K562 (cell line): Measurements from ENCODE around the gene AAK1. TPM values are rescaled to one million over a fixed set of nuclear protein-coding genes. Genes with fewer than 3 reads are reported as not detected.

Source experiments
- ATAC-seq: fragments of 200-7000 bp; cut with Tn5 transposase; 3 replicates; pipeline ENCODE4 v1.9.1; 2020; ENCODE audit warnings: moderate library complexity
- BruUV-seq: library from RNA; stranded (reverse); fragments of 400-500 nt; replicated peaks from 2 replicates; lab custom pipeline; 2021; lab: Mats Ljungman, UMichigan
- CTCF ChIA-PET: fragments of 300-600 bp; formaldehyde crosslinking; extraction: SDS; loops from one replicate; lab custom pipeline; 2021; ENCODE audit warnings: low intra/inter-chr PET ratio; lab: Yijun Ruan, JAX
- POLR2A ChIA-PET: fragments of 300-600, 350-650 bp; sonication (Branson Sonifier 250); formaldehyde crosslinking; extraction: SDS; loops from one replicate; lab custom pipeline; 2021; ENCODE audit warnings: antibody characterized with exemption, inconsistent platforms; lab: Yijun Ruan, JAX
- DNase-seq, 4 experiments: peaks; one replicate each; pipeline versions ENCODE4 v3.0.0 to v3.0.0-alpha.2; 2011 to 2018; ENCODE audit warnings: low spot score in 3 of 4, mixed read lengths in 3 of 4; ENCODE audit errors: extremely low read depth in 1 of 4
- FAIRE-seq: peaks from 2 replicates; lab custom pipeline; 2011; peaks lifted over from hg19 to GRCh38; lab: Jason Lieb, UNC
- H2AFZ ChIP-seq: 2 replicates; pipeline ENCODE4 v1.6.0; 2011; ENCODE audit warnings: low read depth, low read length, control low read depth, inconsistent platforms
- H3K27ac ChIP-seq: fragments of 200-600 bp; 3 replicates; pipeline ENCODE4 v1.8.0; 2011; ENCODE audit warnings: low read depth, mild to moderate bottlenecking, control low read depth, inconsistent platforms, low read length, moderate library complexity, mixed read lengths; ENCODE audit errors: extremely low read depth
- H3K27me3 ChIP-seq, 2 experiments: fragments of 300-600 bp in 1 of 2; 2 replicates in 1 of 2; 3 replicates in 1 of 2; pipeline versions ENCODE4 v1.6.0 to v1.8.0; 2011; ENCODE audit warnings: inconsistent platforms in 2 of 2, low read length in 2 of 2, mild to moderate bottlenecking in 1 of 2, mixed read lengths in 1 of 2, moderate library complexity in 1 of 2; ENCODE audit not compliant: control insufficient read depth in 2 of 2, insufficient read depth in 2 of 2
- H3K36me3 ChIP-seq: fragments of 300-600 bp; 3 replicates; pipeline ENCODE4 v1.8.0; 2011; ENCODE audit warnings: mild to moderate bottlenecking, low read length, inconsistent platforms; ENCODE audit not compliant: control insufficient read depth, insufficient read depth
- H3K4me1 ChIP-seq, 2 experiments: fragments of 200-600 bp in 1 of 2; replicated peaks in 1 of 2; 2 replicates in 1 of 2; 3 replicates in 1 of 2; pipeline versions ENCODE4 v1.5.1 to v1.8.0; 2011; ENCODE audit warnings: inconsistent platforms in 2 of 2, low read length in 2 of 2, mild to moderate bottlenecking in 1 of 2, mixed read lengths in 1 of 2, moderate library complexity in 1 of 2; ENCODE audit not compliant: control insufficient read depth in 2 of 2, insufficient read depth in 2 of 2
- H3K4me2 ChIP-seq: 2 replicates; pipeline ENCODE4 v1.6.1; 2011; ENCODE audit warnings: low read length, control low read depth, inconsistent platforms, mixed read lengths; ENCODE audit not compliant: insufficient read depth
- H3K4me3 ChIP-seq: fragments of 200-600 bp; sonication (generic), shearing (Covaris generic); 2 replicates; pipeline ENCODE4 v1.5.1; 2016; ENCODE audit warnings: control low read depth, inconsistent platforms
- H3K79me2 ChIP-seq: fragments of 200-600 bp; 3 replicates; pipeline ENCODE4 v1.8.0; 2011; ENCODE audit warnings: low read length, inconsistent platforms; ENCODE audit not compliant: control insufficient read depth, insufficient read depth
- H3K9ac ChIP-seq, 2 experiments: 2 replicates each; pipeline versions ENCODE4 v1.6.0 to v1.6.1; 2011; ENCODE audit warnings: low read depth in 2 of 2, low read length in 2 of 2, control low read depth in 1 of 2, inconsistent platforms in 1 of 2, mild to moderate bottlenecking in 1 of 2, mixed read lengths in 1 of 2; ENCODE audit not compliant: insufficient read depth in 1 of 2
- H3K9me1 ChIP-seq: one replicate; pipeline ENCODE4 v1.6.0; 2011; ENCODE audit warnings: inconsistent platforms, mild to moderate bottlenecking, low read length, moderate library complexity; ENCODE audit not compliant: control insufficient read depth, insufficient read depth
- H3K9me3 ChIP-seq: replicated peaks from 2 replicates; pipeline ENCODE4 v1.5.1; 2011; ENCODE audit warnings: low read depth, low read length, inconsistent platforms; ENCODE audit not compliant: control insufficient read depth, insufficient read depth
- H4K20me1 ChIP-seq: replicated peaks from 2 replicates; pipeline ENCODE4 v1.6.1; 2011; ENCODE audit warnings: low read length, inconsistent platforms, mixed read lengths; ENCODE audit not compliant: control insufficient read depth, insufficient read depth
- MLLT1 ChIP-seq, 2 experiments: fragments of 450-650 bp; IDR thresholded peaks; 2 replicates each; pipeline ENCODE4 v1.6.1; 2016
- MTA3 ChIP-seq: fragments of 450-650 bp; formaldehyde crosslinking; IDR thresholded peaks from 2 replicates; pipeline ENCODE4 v1.6.1; 2017; ENCODE audit warnings: mild to moderate bottlenecking, borderline replicate concordance
- ZNF212 ChIP-seq: fragments of 450-650 bp; formaldehyde crosslinking; IDR thresholded peaks from 2 replicates; pipeline ENCODE4 v1.4.0; 2020; ENCODE audit warnings: mild to moderate bottlenecking
- ZNF436 ChIP-seq: fragments of 250-450, 450-650 bp; sonication (Bioruptor Pico); formaldehyde crosslinking; IDR thresholded peaks from 2 replicates; pipeline ENCODE4 v1.7.0; 2020; ENCODE audit warnings: mild to moderate bottlenecking
- ZNF561 ChIP-seq: fragments of 450-650 bp; formaldehyde crosslinking; conservative IDR thresholded peaks from 2 replicates; pipeline ENCODE4 v1.4.0; 2020; ENCODE audit warnings: mild to moderate bottlenecking, moderate library complexity
- WGBS: fragments of 100-300 bp; shearing (Covaris generic); methylation state at CpG from one replicate; pipeline ENCODE4 v1.1.6; 2016; ENCODE audit warnings: low coverage, mixed read lengths; ENCODE audit not compliant: insufficient coverage; ENCODE audit errors: missing lambda C conversion rate; 5-methylcytosine and 5-hydroxymethylcytosine counted together
- in situ Hi-C: fragments of 300-500 bp; cut with MboI; formaldehyde crosslinking; loops from 4 replicates; pipeline ENCODE4 v1.15.0; 2018; ENCODE audit warnings: inconsistent platforms, mixed read lengths
- intact Hi-C: fragments of 100-400 bp; cut with micrococcal nuclease; formaldehyde crosslinking; loops from 2 replicates; pipeline ENCODE4 v1.14.2; 2022
- polyA plus RNA-seq, 8 experiments: library from polyadenylated mRNA; depleted of rRNA in 4 of 8; stranded (reverse) in 5 of 8; unstranded in 3 of 8; fragments of >200 nt; fragmentation: Nextera tagmentation in 2 of 8; fragmentation: Illumina TruSeq in 1 of 8; extraction: Ambion mirVana in 2 of 8; extraction: Trizol in 1 of 8; gene quantifications; 2 replicates each; pipeline versions ENCODE4 v1.2.1 to v1.2.3, GENCODE V29; 2011 to 2014; ENCODE audit warnings: inconsistent platforms in 1 of 8, missing spikeins in 1 of 8
- total RNA-seq, 7 experiments: library from RNA; depleted of rRNA in 6 of 7; stranded (reverse); fragments of >200 nt in 6 of 7; fragmentation: Illumina TruSeq in 2 of 7; extraction: Trizol in 2 of 7; gene quantifications; 2 replicates each; pipeline versions ENCODE4 v1.2.1 to v1.2.3, GENCODE V29; 2011 to 2021; ENCODE audit warnings: low replicate concordance in 1 of 7
- TF ChIP-seq, protein P1 (sequence below): fragments of 450-650 bp; formaldehyde crosslinking; IDR thresholded peaks from 2 replicates; pipeline ENCODE4 v1.4.0; 2022; ENCODE audit warnings: missing genetic modification characterization
- TF ChIP-seq, protein P2 (sequence below): fragments of 250-450 bp; sonication (Bioruptor Pico); IDR thresholded peaks from 2 replicates; pipeline ENCODE4 v1.4.0; 2020; ENCODE audit warnings: mild to moderate bottlenecking, moderate library complexity
- TF ChIP-seq, protein P3 (sequence below): fragments of 450-650 bp; IDR thresholded peaks from 2 replicates; pipeline ENCODE4 v1.6.1; 2016; ENCODE audit warnings: borderline replicate concordance
- TF ChIP-seq, protein P4 (sequence below): IDR thresholded peaks from 2 replicates; pipeline ENCODE4 v1.6.1; 2011; ENCODE audit not compliant: insufficient read length; ENCODE audit errors: extremely low read depth

The AAK1 gene
- total and polyA plus RNA-seq, 9 of the 15 experiments (the other 6 are each of a cell fraction or from before 2014, with no cell fraction given) = 0.89 to 17.1 (median 6.0) TPM

GRCh38 chr2:69669666-69670065 is 26.1 kb upstream of the AAK1 start (continued):
- no peak for TF ChIP-seq ZNF212
- TF ChIP-seq, all 486 proteins: peak for 0

DNA sequence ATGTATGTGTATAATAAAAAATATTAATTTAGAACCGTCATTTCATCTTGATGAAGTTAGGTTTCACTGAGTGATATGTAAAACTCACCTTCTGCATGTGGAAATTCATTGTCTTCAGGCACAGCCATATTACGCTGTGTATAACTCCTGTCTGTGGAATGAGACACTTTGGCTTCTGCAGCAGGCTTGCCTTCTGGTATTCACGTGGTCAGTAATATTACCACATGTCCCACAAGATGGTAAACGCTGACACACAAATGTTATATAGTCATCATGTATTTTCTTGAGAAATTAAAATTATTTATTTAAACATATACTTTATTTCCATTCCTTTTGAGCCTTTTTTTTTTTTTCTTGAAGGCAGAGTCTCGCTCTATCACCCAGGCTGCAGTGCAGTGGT is 25.1 kb upstream of the AAK1 start:
- ATAC-seq = no peak
- no peaks in the 10 kb centered on the region for H3K36me3 ChIP-seq
- TF ChIP-seq, protein P1, sequence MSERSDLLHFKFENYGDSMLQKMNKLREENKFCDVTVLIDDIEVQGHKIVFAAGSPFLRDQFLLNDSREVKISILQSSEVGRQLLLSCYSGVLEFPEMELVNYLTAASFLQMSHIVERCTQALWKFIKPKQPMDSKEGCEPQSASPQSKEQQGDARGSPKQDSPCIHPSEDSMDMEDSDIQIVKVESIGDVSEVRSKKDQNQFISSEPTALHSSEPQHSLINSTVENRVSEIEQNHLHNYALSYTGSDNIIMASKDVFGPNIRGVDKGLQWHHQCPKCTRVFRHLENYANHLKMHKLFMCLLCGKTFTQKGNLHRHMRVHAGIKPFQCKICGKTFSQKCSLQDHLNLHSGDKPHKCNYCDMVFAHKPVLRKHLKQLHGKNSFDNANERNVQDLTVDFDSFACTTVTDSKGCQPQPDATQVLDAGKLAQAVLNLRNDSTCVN (CRISPR knock-in tag) = no peak
- TF ChIP-seq ZNF436 (CRISPR knock-in tag) = no peak
- TF ChIP-seq MTA3 = no peak
- TF ChIP-seq, protein P2, sequence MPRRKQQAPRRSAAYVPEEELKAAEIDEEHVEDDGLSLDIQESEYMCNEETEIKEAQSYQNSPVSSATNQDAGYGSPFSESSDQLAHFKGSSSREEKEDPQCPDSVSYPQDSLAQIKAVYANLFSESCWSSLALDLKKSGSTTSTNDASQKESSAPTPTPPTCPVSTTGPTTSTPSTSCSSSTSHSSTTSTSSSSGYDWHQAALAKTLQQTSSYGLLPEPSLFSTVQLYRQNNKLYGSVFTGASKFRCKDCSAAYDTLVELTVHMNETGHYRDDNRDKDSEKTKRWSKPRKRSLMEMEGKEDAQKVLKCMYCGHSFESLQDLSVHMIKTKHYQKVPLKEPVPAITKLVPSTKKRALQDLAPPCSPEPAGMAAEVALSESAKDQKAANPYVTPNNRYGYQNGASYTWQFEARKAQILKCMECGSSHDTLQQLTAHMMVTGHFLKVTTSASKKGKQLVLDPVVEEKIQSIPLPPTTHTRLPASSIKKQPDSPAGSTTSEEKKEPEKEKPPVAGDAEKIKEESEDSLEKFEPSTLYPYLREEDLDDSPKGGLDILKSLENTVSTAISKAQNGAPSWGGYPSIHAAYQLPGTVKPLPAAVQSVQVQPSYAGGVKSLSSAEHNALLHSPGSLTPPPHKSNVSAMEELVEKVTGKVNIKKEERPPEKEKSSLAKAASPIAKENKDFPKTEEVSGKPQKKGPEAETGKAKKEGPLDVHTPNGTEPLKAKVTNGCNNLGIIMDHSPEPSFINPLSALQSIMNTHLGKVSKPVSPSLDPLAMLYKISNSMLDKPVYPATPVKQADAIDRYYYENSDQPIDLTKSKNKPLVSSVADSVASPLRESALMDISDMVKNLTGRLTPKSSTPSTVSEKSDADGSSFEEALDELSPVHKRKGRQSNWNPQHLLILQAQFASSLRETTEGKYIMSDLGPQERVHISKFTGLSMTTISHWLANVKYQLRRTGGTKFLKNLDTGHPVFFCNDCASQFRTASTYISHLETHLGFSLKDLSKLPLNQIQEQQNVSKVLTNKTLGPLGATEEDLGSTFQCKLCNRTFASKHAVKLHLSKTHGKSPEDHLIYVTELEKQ (CRISPR knock-in tag) = no peak
- TF ChIP-seq MLLT1 (IDR thresholded peaks at IDR 0.05) = no peak
- TF ChIP-seq, protein P3, sequence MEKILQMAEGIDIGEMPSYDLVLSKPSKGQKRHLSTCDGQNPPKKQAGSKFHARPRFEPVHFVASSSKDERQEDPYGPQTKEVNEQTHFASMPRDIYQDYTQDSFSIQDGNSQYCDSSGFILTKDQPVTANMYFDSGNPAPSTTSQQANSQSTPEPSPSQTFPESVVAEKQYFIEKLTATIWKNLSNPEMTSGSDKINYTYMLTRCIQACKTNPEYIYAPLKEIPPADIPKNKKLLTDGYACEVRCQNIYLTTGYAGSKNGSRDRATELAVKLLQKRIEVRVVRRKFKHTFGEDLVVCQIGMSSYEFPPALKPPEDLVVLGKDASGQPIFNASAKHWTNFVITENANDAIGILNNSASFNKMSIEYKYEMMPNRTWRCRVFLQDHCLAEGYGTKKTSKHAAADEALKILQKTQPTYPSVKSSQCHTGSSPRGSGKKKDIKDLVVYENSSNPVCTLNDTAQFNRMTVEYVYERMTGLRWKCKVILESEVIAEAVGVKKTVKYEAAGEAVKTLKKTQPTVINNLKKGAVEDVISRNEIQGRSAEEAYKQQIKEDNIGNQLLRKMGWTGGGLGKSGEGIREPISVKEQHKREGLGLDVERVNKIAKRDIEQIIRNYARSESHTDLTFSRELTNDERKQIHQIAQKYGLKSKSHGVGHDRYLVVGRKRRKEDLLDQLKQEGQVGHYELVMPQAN = no peak
- no peak for TF ChIP-seq ZNF561
- TF ChIP-seq, protein P4, sequence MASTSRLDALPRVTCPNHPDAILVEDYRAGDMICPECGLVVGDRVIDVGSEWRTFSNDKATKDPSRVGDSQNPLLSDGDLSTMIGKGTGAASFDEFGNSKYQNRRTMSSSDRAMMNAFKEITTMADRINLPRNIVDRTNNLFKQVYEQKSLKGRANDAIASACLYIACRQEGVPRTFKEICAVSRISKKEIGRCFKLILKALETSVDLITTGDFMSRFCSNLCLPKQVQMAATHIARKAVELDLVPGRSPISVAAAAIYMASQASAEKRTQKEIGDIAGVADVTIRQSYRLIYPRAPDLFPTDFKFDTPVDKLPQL = no peak

More for the DNA sequence above, 25.1 kb upstream of the AAK1 start:
- DNase-seq (no peak), FAIRE-seq (no peak)
- Histone ChIP-seq H4K20me1 (no peaks in the 10 kb centered on the region), H3K4me1 (peaks cover 0 to 6% of the 10 kb centered on the region in 2 experiments; a peak in 1 of 5 replicates), H3K9me3 (peaks cover 5% of the 10 kb centered on the region), H3K27me3 (no peaks in the 10 kb centered on the region), H3K4me2 (no peak overlapping the region), H3K4me3 (no peak overlapping the region), H3K79me2 (no peaks in the 10 kb centered on the region), H3K9ac (no peak overlapping the region), H2AFZ (no peak overlapping the region), H3K9me1 (no peaks in the 10 kb centered on the region), H3K27ac (no peak overlapping the region)
- no TSS peak for BruUV-seq
- intact Hi-C loops = no loop called here
- CTCF ChIA-PET = no interaction called here
- 54% methylated on average over 5 of the region's 5 CpGs for WGBS
- in situ Hi-C loops = no loop called here
- POLR2A ChIA-PET = no interaction called here
